Trophoblast cell (in vitro differentiated cells and primary cell): ENCODE measurements around the gene PPP2R2C.

Source experiments
- DNase-seq, 2 donors: peaks; one replicate each; pipeline ENCODE4 v3.0.0-alpha.2; 2016
- H2AFZ ChIP-seq: 2 replicates; pipeline ENCODE4 v1.6.1; 2013; ENCODE audit warnings: low read length, moderate library complexity, mild to moderate bottlenecking; ENCODE audit not compliant: insufficient read depth, poor library complexity
- H2AK5ac ChIP-seq: 2 replicates; pipeline ENCODE4 v1.6.1; 2013; ENCODE audit warnings: mild to moderate bottlenecking, low read length
- H2BK120ac ChIP-seq: 2 replicates; pipeline ENCODE4 v1.6.1; 2013; ENCODE audit warnings: low read length, mild to moderate bottlenecking, moderate library complexity; ENCODE audit not compliant: insufficient read depth, poor library complexity
- H2BK12ac ChIP-seq: 2 replicates; pipeline ENCODE4 v1.6.1; 2013; ENCODE audit warnings: mild to moderate bottlenecking, low read length, moderate library complexity
- H2BK5ac ChIP-seq: 2 replicates; pipeline ENCODE4 v1.6.1; 2013; ENCODE audit warnings: low read length, low read depth, moderate library complexity, mild to moderate bottlenecking; ENCODE audit not compliant: poor library complexity
- H3K14ac ChIP-seq: 2 replicates; pipeline ENCODE4 v1.6.1; 2013; ENCODE audit warnings: mild to moderate bottlenecking, low read length
- H3K18ac ChIP-seq: 2 replicates; pipeline ENCODE4 v1.6.1; 2013; ENCODE audit warnings: mild to moderate bottlenecking, low read length
- H3K23ac ChIP-seq: 2 replicates; pipeline ENCODE4 v1.6.1; 2013; ENCODE audit warnings: low read length
- H3K27ac ChIP-seq: 2 replicates; pipeline ENCODE4 v1.5.1; 2013; ENCODE audit warnings: low read depth, mild to moderate bottlenecking, inconsistent platforms, low read length, moderate library complexity
- H3K27me3 ChIP-seq: 2 replicates; pipeline ENCODE4 v1.6.1; 2013; ENCODE audit warnings: inconsistent platforms, mild to moderate bottlenecking, low read length, moderate library complexity; ENCODE audit not compliant: insufficient read depth
- H3K36me3 ChIP-seq, 2 experiments: 1 replicate in 1 of 2; 2 replicates in 1 of 2; pipeline ENCODE4 v1.6.1; 2013; ENCODE audit warnings: low read length in 2 of 2, mild to moderate bottlenecking in 2 of 2, moderate library complexity in 1 of 2; ENCODE audit not compliant: insufficient read depth in 2 of 2, control insufficient read depth in 1 of 2
- H3K4ac ChIP-seq: 2 replicates; pipeline ENCODE4 v1.6.1; 2013; ENCODE audit warnings: low read depth, mild to moderate bottlenecking, low read length, moderate library complexity
- H3K4me1 ChIP-seq, 2 experiments: 1 replicate in 1 of 2; 2 replicates in 1 of 2; pipeline ENCODE4 v1.6.1; 2013; ENCODE audit warnings: low read length in 2 of 2, mild to moderate bottlenecking in 2 of 2, moderate library complexity in 1 of 2; ENCODE audit not compliant: insufficient read depth in 2 of 2, control insufficient read depth in 1 of 2
- H3K4me2 ChIP-seq: 2 replicates; pipeline ENCODE4 v1.6.1; 2013; ENCODE audit warnings: inconsistent platforms, mild to moderate bottlenecking, low read length, moderate library complexity
- H3K4me3 ChIP-seq: 2 replicates; pipeline ENCODE4 v1.5.1; 2013; ENCODE audit warnings: mild to moderate bottlenecking, low read depth, low read length, inconsistent platforms
- H3K79me1 ChIP-seq: one replicate; pipeline ENCODE4 v1.6.1; 2013; ENCODE audit warnings: low read length
- H3K79me2 ChIP-seq: 2 replicates; pipeline ENCODE4 v1.6.1; 2013; ENCODE audit warnings: low read length, mild to moderate bottlenecking; ENCODE audit not compliant: control insufficient read depth, insufficient read depth, poor library complexity
- H3K9ac ChIP-seq: 2 replicates; pipeline ENCODE4 v1.6.1; 2013; ENCODE audit warnings: mild to moderate bottlenecking, low read length
- H3K9me3 ChIP-seq: 2 replicates; pipeline ENCODE4 v1.6.1; 2013; ENCODE audit warnings: low read depth, mild to moderate bottlenecking, control low read depth, inconsistent platforms, low read length; ENCODE audit not compliant: insufficient read depth
- H4K12ac ChIP-seq: 2 replicates; pipeline ENCODE4 v1.6.1; 2013; ENCODE audit warnings: low read depth, mild to moderate bottlenecking, low read length, moderate library complexity
- H4K8ac ChIP-seq: 2 replicates; pipeline ENCODE4 v1.6.1; 2013; ENCODE audit warnings: low read depth, mild to moderate bottlenecking, low read length, moderate library complexity
- H4K91ac ChIP-seq: one replicate; pipeline ENCODE4 v1.6.1; 2013; ENCODE audit warnings: low read depth, mild to moderate bottlenecking, low read length, moderate library complexity
- WGBS: extraction: QIAGEN DNeasy Blood & Tissue Kit; methylation state at CpG from one replicate; pipeline ENCODE4 v1.1.7; 2013; ENCODE audit warnings: missing lambda C conversion rate; ENCODE audit not compliant: insufficient read length, insufficient coverage; ENCODE audit errors: extremely low coverage; 5-methylcytosine and 5-hydroxymethylcytosine counted together

PPP2R2C gene

GRCh38 chr4:6355052-6355451, 117.4 kb downstream of the PPP2R2C start:
- no peak for DNase-seq
- H2AFZ ChIP-seq: no peak overlapping the region
- H4K8ac ChIP-seq: no peak overlapping the region
- WGBS: no CpG with 5 or more reads among the region's 3 CpGs
- no peak overlapping the region for H2BK120ac ChIP-seq
- H2BK12ac ChIP-seq: no peak overlapping the region
- no peak overlapping the region for H3K4me3 ChIP-seq
- H3K14ac ChIP-seq: no peak overlapping the region
- no peak overlapping the region for H2BK5ac ChIP-seq
- no peak overlapping the region for H3K27ac ChIP-seq
- H3K9me3 ChIP-seq: peaks cover 4% of the 10 kb centered on the region
- H3K79me2 ChIP-seq: no peaks in the 10 kb centered on the region
- no peak overlapping the region for H3K23ac ChIP-seq
- H3K4me2 ChIP-seq: no peak overlapping the region
- no peaks in the 10 kb centered on the region for H3K36me3 ChIP-seq
- no peaks in the 10 kb centered on the region for H3K79me1 ChIP-seq
- H3K4me1 ChIP-seq: no peaks in the 10 kb centered on the region
- no peak overlapping the region for H3K4ac ChIP-seq
- no peaks in the 10 kb centered on the region for H3K27me3 ChIP-seq
- H2AK5ac ChIP-seq: no peak overlapping the region
- no peak overlapping the region for H3K9ac ChIP-seq
- no peak overlapping the region for H4K12ac ChIP-seq
- H3K18ac ChIP-seq: no peak overlapping the region
- no peak overlapping the region for H4K91ac ChIP-seq

DNA sequence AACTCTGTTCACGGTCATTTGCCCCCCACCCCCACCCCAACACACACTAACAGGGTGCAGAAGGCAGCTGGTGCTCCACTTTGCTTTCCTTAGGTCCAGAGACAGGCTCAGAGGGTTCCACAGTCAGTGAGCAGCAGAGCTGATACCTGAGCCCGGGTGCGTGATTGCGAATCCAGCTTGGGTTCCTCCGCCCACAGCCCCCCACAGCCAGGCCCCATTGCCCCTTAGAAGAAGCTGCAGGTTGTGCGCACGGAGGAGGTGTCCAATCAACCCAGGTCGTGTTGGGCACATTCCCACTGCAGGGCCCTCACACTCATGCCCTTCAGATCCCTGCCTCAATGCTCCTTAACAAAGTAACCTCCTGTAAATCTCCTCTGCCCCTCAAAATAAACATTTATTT, 117.8 kb downstream of the PPP2R2C start:
- Histone ChIP-seq H2BK5ac (no peak overlapping the region), H4K8ac (no peak overlapping the region), H2AFZ (no peak overlapping the region), H3K79me1 (no peaks in the 10 kb centered on the region), H3K27ac (no peak overlapping the region), H3K23ac (no peak overlapping the region), H3K9ac (no peak overlapping the region), H4K12ac (no peak overlapping the region), H3K79me2 (no peaks in the 10 kb centered on the region), H2BK120ac (no peak overlapping the region), H3K4ac (no peak overlapping the region), H3K14ac (no peak overlapping the region), H3K4me2 (no peak overlapping the region), H3K18ac (no peak overlapping the region), H4K91ac (no peak overlapping the region), H3K36me3 (no peaks in the 10 kb centered on the region), H3K4me3 (no peak overlapping the region), H2BK12ac (no peak overlapping the region), H2AK5ac (no peak overlapping the region), H3K27me3 (no peaks in the 10 kb centered on the region), H3K4me1 (no peaks in the 10 kb centered on the region), H3K9me3 (peaks cover 2% of the 10 kb centered on the region)
- DNase-seq: no peak
- no CpG with 5 or more reads among the region's 8 CpGs for WGBS

- H3K79me1 ChIP-seq: no peaks in the 10 kb centered on the region
- H3K18ac ChIP-seq: no peak overlapping the region
- no peak overlapping the region for H4K12ac ChIP-seq
- H3K4ac ChIP-seq: no peak overlapping the region
- no peaks in the 10 kb centered on the region for H3K27me3 ChIP-seq
- no peak overlapping the region for H3K23ac ChIP-seq
- no peak overlapping the region for H2BK5ac ChIP-seq
- H3K27ac ChIP-seq: no peak overlapping the region
- H3K4me1 ChIP-seq: no peaks in the 10 kb centered on the region
- no peak overlapping the region for H3K14ac ChIP-seq
- H3K79me2 ChIP-seq: no peaks in the 10 kb centered on the region
- H3K9me3 ChIP-seq: peaks cover 2% of the 10 kb centered on the region
- no peak overlapping the region for H4K8ac ChIP-seq
- H3K4me3 ChIP-seq: peak overlapping the region; percentile 9
- no peak for DNase-seq
- H3K9ac ChIP-seq: no peak overlapping the region
- WGBS: no CpG with 5 or more reads among the region's 15 CpGs
- H3K4me2 ChIP-seq: no peak overlapping the region
- no peak overlapping the region for H2AK5ac ChIP-seq
- no peak overlapping the region for H2BK12ac ChIP-seq
- no peak overlapping the region for H2AFZ ChIP-seq
- H3K36me3 ChIP-seq: no peaks in the 10 kb centered on the region
- H4K91ac ChIP-seq: no peak overlapping the region
- no peak overlapping the region for H2BK120ac ChIP-seq
Observed at GRCh38 chr4:6354119-6354518, 118.3 kb downstream of the PPP2R2C start.

GRCh38 chr4:6352031-6352692, 120.3 kb downstream of the PPP2R2C start:
- no peak overlapping the region for H3K4me2 ChIP-seq
- no peak overlapping the region for H3K4ac ChIP-seq
- H3K4me1 ChIP-seq: no peaks in the 10 kb centered on the region
- no peak overlapping the region for H2AK5ac ChIP-seq
- no peak overlapping the region for H3K23ac ChIP-seq
- no peak overlapping the region for H4K12ac ChIP-seq
- no peak overlapping the region for H2BK5ac ChIP-seq
- no peak for DNase-seq
- no peak overlapping the region for H2BK12ac ChIP-seq
- H3K36me3 ChIP-seq: no peaks in the 10 kb centered on the region
- WGBS: no CpG with 5 or more reads among the region's 13 CpGs
- no peak overlapping the region for H3K18ac ChIP-seq
- H3K79me1 ChIP-seq: no peaks in the 10 kb centered on the region
- H4K8ac ChIP-seq: no peak overlapping the region
- no peak overlapping the region for H3K9ac ChIP-seq
- H3K79me2 ChIP-seq: no peaks in the 10 kb centered on the region
- H2AFZ ChIP-seq: no peak overlapping the region
- no peak overlapping the region for H3K27ac ChIP-seq
- no peak overlapping the region for H2BK120ac ChIP-seq
- H3K14ac ChIP-seq: no peak overlapping the region
- H3K4me3 ChIP-seq: no peak overlapping the region
- H4K91ac ChIP-seq: no peak overlapping the region
- peaks cover 2% of the 10 kb centered on the region for H3K9me3 ChIP-seq
- H3K27me3 ChIP-seq: no peaks in the 10 kb centered on the region
